ENCODE results near the gene RBBP8NL. TPM values are rescaled to one million over a fixed set of nuclear protein-coding genes. Genes with fewer than 3 reads are reported as not detected.

Gene RBBP8NL
- polyA plus RNA-seq, 2 of the 4 experiments (the other 2 are of a cell fraction), result not detected

- TF ChIP-seq KDM5A (IDR thresholded peaks at IDR 0.05) (no peak), SMC3 (IDR thresholded peaks at IDR 0.05) (no peak), JUNB (IDR thresholded peaks at IDR 0.05) (no peak), MYC (IDR thresholded peaks at IDR 0.05; ENCODE audit: borderline replicate concordance, low read length) (no peak), CBX2 (IDR thresholded peaks at IDR 0.05; ENCODE audit: borderline replicate concordance, low read depth) (no peak), RARB (CRISPR knock-in tag; IDR thresholded peaks at IDR 0.05) (no peak), PHF8 (IDR thresholded peaks at IDR 0.05; ENCODE audit: borderline replicate concordance, low read depth) (no peak), EHF (CRISPR knock-in tag; IDR thresholded peaks at IDR 0.05) (no peak), KDM1A (IDR thresholded peaks at IDR 0.05; ENCODE audit: low read depth) (no peak), RCOR1 (IDR thresholded peaks at IDR 0.05; ENCODE audit: low read depth, low read length) (no peak), GATA3 (IDR thresholded peaks at IDR 0.05; ENCODE audit: borderline replicate concordance) (no peak), CHD2 (IDR thresholded peaks at IDR 0.05; ENCODE audit: low read length, partially characterized antibody) (no peak), BHLHE40 (IDR thresholded peaks at IDR 0.05; ENCODE audit: low read depth, low read length) (no peak), POLR2A (IDR thresholded peaks at IDR 0.05; ENCODE audit: low read length) (no peak), ESRRA (IDR thresholded peaks at IDR 0.05; ENCODE audit: borderline replicate concordance, low read length) (no peak), MAFK (IDR thresholded peaks at IDR 0.05; ENCODE audit: partially characterized antibody) (no peak), HOXA7 (CRISPR knock-in tag; IDR thresholded peaks at IDR 0.05) (no peak), MAX (IDR thresholded peaks at IDR 0.05) (no peak)
- TF ChIP-seq, protein P1, sequence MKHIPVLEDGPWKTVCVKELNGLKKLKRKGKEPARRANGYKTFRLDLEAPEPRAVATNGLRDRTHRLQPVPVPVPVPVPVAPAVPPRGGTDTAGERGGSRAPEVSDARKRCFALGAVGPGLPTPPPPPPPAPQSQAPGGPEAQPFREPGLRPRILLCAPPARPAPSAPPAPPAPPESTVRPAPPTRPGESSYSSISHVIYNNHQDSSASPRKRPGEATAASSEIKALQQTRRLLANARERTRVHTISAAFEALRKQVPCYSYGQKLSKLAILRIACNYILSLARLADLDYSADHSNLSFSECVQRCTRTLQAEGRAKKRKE (CRISPR knock-in tag; IDR thresholded peaks at IDR 0.05; ENCODE audit: low read depth), result no peak
- TF ChIP-seq, protein P2, sequence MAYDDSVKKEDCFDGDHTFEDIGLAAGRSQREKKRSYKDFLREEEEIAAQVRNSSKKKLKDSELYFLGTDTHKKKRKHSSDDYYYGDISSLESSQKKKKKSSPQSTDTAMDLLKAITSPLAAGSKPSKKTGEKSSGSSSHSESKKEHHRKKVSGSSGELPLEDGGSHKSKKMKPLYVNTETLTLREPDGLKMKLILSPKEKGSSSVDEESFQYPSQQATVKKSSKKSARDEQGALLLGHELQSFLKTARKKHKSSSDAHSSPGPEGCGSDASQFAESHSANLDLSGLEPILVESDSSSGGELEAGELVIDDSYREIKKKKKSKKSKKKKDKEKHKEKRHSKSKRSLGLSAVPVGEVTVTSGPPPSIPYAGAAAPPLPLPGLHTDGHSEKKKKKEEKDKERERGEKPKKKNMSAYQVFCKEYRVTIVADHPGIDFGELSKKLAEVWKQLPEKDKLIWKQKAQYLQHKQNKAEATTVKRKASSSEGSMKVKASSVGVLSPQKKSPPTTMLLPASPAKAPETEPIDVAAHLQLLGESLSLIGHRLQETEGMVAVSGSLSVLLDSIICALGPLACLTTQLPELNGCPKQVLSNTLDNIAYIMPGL (CRISPR knock-in tag; IDR thresholded peaks at IDR 0.05; ENCODE audit: borderline replicate concordance), result no peak
- FAIRE-seq, result no peak
These were observed 16.4 kb downstream of the RBBP8NL start for GRCh38 chr20:62410746-62411478.

DNA sequence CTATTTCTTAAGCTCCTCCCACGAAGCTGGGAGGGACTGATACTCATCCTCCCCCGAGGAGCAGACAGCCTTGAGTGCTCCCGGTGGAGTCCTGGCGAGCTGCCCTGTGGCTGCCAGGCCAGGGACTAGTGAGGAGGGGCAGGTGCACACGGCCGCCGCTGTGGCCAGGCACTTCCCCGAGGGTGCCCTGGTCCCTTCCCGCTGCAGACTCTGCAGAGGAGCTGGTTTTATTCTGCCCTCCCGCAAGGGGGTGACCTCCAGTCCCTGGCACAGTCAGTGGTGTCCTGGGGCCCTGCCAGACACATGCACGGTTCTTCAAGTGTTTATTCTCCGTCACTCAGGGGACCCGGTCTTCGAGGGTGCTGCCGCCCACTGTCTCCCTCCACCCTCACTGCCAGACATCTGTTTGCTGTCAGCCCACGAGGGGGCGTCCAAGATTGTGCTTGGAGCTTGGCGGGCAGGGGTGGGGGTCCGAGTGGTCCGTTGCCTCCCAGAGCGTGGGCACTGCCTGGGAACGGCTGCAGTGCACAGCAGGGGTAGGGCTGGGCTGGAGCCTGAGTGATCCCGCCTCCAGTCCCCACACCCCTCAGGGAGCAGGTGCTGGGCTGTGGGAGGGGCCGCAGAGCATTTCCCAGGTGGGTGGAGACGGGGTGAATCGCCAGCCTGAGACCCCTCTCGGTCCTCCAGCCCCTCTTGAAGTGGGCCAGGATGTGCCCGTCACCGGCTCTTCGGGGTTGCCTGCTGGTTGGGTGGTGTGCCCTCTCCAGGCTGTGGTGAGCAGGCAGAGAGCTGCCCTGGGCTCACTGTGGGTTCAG, 17.2 kb downstream of the RBBP8NL start:
- no peak for FAIRE-seq
- Histone ChIP-seq H3K27ac (peak overlapping the region in 1 of 2 experiments; percentile 30; a peak in 2 of 6 replicates), H3K9me3 (no peaks in the 10 kb centered on the region), H3K4me1 (peaks cover 21% of the 10 kb centered on the region), H3K4me2 (peak overlapping the region; percentile 58), H3K4me3 (0 out of 3 replicates have a peak overlapping the region, but pooled peaks have one; percentile 7)
- WGBS (ENCODE audit: missing lambda C conversion rate), result 7% methylated on average over 16 of the region's 30 CpGs
- ChIA-PET CTCF (interaction anchor here (0.6 to 3.9 kb wide), 43 partner anchors 8 to 394 kb away, joined by 3 to 31 read pairs (median 5); partner anchors contain the start of genes LAMA5, RBBP8NL and SLCO4A1), POLR2A (interaction anchor here (0.7 kb wide), 1 partner anchor 384 kb away, joined by 3 read pairs; no protein-coding TSS in a partner anchor)
- peak; percentile 49 to 51 for DNase-seq (ENCODE audit: low read depth in 1 of 2, low spot score in 1 of 2)
- peak; percentile 27 to 47; a peak in 5 of 6 replicates for ATAC-seq
- TF ChIP-seq MAX (IDR thresholded peaks at IDR 0.05), result peak; percentile 32; the same call in 1 of the 2 replicates
- TF ChIP-seq CTCF (IDR thresholded peaks at IDR 0.05), result peak; percentile 61
- peak; percentile 41; the same call in 1 of the 3 replicates for TF ChIP-seq SMC3 (IDR thresholded peaks at IDR 0.05)
- no peak for TF ChIP-seq JUN (IDR thresholded peaks at IDR 0.05)
- peak; percentile 56 to 64 for TF ChIP-seq RAD21 (conservative IDR thresholded peaks at IDR 0.05 in 1 of 2, IDR thresholded peaks at IDR 0.05 in 1 of 2)
- TF ChIP-seq SREBF2 (IDR thresholded peaks at IDR 0.05), result no peak

More at GRCh38 chr20:62410746-62411478, 16.4 kb downstream of the RBBP8NL start:
- ChIA-PET POLR2A (no interaction called here), CTCF (interaction anchor here (0.6 to 3.9 kb wide), 34 partner anchors 8 to 393 kb away, joined by 3 to 31 read pairs (median 5); partner anchors contain the start of genes LAMA5 and RBBP8NL)
- no peak for DNase-seq (ENCODE audit: low read depth in 1 of 2, low spot score in 1 of 2)
- H3K27ac ChIP-seq, result peak overlapping the region in 1 of 2 experiments; percentile 30; a peak in 2 of 6 replicates
- no peak overlapping the region for H3K4me3 ChIP-seq
- 89% methylated on average over 8 of the region's 19 CpGs for WGBS (ENCODE audit: missing lambda C conversion rate)
- H3K4me1 ChIP-seq, result peaks cover 15% of the 10 kb centered on the region
- H3K4me2 ChIP-seq, result peak overlapping the region; percentile 58; the same call in 2 of the 3 replicates
- H3K9me3 ChIP-seq, result no peaks in the 10 kb centered on the region
- ATAC-seq, result no peak
